ENCODE data around the gene ZP1. TPM values are rescaled to one million over a fixed set of nuclear protein-coding genes. Genes with fewer than 3 reads are reported as not detected.

Gene ZP1
- total RNA-seq, 1 donor from 2014 or later: 0.14 TPM

DNA sequence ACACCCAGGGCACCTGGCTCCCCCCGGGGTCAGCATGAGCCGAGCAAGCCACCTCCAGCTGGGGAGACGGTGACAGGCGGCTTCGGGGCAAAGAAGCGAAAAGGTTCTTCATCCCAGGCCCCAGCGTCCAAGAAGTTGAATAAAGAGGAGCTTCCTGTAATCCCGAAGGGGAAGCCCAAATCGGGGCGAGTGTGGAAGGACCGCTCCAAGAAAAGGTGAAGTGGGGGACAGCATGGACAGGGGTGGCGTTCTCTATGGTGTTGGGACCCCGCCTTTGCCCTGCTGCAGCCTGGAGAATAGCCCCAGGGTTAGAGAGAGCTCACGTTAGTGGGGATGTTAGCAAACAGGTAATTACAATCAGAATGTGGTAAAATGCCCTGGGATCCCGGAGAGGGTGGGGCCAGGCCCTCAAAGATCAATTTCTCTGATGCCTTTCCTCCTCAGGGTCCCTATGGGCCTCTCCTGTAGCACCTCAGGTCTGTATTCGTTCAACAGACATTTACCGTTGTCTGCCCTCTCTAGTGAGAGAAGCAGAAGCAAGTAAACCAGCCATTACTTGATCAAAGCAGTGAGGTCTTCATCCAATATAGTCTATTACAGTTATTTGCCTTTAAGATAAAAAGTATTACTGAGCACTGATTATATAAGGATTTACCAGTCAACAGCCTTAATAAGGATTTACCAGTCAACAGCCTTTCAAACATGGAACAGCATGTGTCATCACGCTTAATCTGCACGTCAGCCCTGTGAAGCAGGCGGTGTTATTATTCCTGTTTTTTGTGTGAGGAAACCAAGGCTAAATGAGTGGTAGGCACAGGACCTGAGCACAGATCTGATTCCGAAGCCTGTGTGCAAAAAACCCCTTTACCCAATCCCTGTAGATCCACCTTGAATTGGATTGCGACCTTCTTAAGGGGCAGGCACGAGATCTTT lies 24.4 kb upstream of the ZP1 start:
- no peak for ATAC-seq
- intact Hi-C loops (cut with DNase I): no loop called here
- DNase-seq (ENCODE audit: missing footprints): no peak

DNA sequence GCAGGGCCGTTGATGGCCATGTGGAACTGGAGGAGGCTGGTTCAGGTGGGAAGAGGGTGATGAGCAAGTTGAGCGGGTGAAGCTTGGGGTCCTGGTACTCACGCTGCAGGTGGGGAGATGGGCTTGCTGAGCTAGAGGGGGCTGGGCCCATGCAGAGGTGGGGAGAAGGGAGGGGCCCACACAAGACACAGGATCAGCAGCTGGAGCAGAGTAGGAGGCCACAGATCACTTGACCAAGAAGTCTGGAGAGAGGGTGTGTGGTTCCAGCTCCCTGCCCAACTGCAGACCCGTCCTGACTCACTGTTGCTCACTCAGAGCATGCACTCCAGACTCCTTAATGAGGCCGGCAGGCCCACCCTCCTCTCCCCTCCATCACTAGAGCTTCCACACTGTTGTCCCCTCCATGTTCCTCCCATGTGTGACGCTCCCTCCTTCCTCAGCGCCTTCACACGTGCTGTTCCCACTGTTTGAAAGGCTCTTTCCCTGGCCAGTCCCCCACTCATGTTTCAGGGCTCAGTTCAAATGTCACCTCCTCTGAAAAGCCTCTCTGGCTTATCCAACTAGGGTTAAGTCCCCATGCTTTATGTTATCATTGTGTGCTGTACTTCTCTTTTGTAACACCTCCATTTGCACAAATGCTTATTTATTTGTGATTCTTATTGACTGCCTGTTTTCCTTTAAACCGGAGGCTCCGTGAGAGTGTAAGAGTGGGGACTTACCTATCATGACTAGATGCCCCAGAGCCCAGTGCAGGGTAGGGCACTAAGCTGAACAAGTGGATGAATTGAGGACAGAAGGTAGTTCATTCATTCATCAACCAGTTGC lies 23.1 kb upstream of the ZP1 start:
- ATAC-seq (no peak), DNase-seq (ENCODE audit: missing footprints) (no peak)
- intact Hi-C loops (cut with DNase I): no loop called here

DNA sequence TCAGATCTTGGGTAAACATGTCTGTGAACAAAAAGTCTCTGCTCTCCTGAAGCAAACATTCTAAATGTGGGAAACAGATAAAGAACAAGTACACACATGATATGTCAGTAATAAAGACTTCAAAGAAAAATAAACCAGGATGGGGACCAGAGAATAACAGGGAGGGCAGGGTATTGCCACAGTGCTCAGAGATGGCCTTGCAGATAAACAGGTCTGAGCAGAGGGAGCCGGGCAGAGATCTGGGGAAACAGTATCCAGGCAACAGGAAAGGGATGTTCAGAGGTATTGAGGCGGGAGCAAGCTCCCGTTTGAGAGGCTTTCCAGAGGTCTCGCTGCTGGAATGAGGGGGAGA lies 22.5 kb upstream of the ZP1 start:
- no peak for ATAC-seq

DNA sequence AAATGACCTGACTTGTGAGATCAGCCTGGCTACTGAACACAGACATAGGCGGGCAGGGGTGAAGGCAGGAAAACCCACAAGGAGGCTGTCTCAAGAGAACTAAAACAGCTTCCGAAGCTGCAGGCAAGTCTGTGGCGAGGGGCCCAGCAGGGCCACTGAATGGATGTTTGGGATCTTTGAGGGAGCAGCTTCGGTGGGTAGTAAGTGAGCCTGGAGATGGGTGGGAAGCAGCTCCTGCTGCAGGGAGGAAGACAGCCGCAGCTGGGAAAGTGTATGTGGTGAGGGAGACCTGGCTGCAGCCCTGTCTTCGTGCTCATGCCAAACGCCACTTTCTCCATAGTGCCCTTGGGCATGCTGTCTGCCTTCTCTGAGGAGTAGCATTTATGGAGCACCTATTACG lies 22.0 kb upstream of the ZP1 start:
- intact Hi-C loops (cut with DNase I): no loop called here
- DNase-seq (ENCODE audit: missing footprints) (no peak), ATAC-seq (no peak)

More for the DNA sequence above, 22.5 kb upstream of the ZP1 start:
- DNase-seq (ENCODE audit: missing footprints): no peak
- intact Hi-C loops (cut with DNase I): no loop called here

DNA sequence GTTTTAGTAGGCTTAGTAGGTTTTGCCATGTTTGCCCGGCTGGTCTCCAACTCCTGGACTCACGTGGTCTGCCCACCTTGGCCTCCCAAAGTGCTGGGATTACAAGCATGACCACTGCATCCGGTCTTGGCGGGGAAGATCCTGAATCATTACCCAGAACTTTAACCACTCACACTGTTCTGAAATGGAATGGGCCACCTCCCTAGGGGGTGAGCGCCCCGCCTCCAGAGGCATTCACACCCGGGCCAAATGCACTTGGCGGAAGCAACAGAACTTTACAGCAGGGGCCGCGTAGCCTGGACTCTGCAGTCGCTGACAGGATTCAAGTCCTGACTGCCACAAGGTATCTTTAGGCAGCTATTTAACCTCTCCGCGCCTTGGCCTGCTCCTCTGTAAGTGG lies 20.1 kb upstream of the ZP1 start:
- ATAC-seq (no peak), DNase-seq (ENCODE audit: missing footprints) (no peak)
- intact Hi-C loops (cut with DNase I): no loop called here

DNA sequence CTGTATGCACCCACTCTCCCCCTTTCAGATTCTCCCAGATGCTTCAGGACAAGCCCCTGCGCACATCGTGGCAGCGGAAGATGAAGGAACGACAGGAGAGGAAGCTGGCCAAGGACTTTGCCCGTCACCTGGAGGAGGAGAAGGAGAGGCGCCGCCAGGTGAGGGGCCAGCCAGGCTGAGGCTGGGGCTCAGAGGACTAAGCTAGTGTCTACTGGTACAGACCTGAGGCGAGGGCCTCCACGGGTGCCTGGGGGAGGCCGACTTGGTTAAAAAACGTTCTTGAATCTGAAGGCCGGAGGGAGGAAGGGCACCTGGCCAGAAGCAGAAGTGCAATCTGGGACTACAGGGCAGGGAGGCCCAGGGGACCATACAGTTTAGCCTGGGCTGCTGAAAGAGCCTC lies 19.4 kb upstream of the ZP1 start:
- ATAC-seq (no peak), DNase-seq (ENCODE audit: missing footprints) (no peak)
- intact Hi-C loops (cut with DNase I): no loop called here

DNA sequence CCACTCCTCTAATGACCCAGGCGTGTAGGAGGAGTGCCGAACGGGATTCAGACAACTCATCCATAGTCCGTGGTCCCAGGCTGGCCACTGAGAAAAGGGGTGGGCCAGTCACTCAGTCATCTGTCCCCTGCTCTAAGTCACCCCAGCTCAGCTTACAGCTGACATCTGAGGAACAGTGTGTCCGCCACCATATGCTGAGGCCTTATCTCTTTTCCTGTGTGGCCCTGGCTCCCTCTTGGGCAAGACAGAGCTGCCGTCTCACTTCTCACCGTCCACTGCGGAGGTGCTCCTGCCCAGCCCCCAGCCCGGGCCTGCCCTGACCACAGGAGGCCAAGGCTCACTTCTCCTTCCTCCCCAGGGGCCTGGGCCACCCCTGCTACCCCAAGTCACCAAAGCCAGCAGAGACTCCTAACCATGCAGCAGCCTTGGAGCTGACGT lies 18.6 kb upstream of the ZP1 start:
- ATAC-seq (no peak), DNase-seq (ENCODE audit: missing footprints) (no peak)
- intact Hi-C loops (cut with DNase I): no loop called here

DNA sequence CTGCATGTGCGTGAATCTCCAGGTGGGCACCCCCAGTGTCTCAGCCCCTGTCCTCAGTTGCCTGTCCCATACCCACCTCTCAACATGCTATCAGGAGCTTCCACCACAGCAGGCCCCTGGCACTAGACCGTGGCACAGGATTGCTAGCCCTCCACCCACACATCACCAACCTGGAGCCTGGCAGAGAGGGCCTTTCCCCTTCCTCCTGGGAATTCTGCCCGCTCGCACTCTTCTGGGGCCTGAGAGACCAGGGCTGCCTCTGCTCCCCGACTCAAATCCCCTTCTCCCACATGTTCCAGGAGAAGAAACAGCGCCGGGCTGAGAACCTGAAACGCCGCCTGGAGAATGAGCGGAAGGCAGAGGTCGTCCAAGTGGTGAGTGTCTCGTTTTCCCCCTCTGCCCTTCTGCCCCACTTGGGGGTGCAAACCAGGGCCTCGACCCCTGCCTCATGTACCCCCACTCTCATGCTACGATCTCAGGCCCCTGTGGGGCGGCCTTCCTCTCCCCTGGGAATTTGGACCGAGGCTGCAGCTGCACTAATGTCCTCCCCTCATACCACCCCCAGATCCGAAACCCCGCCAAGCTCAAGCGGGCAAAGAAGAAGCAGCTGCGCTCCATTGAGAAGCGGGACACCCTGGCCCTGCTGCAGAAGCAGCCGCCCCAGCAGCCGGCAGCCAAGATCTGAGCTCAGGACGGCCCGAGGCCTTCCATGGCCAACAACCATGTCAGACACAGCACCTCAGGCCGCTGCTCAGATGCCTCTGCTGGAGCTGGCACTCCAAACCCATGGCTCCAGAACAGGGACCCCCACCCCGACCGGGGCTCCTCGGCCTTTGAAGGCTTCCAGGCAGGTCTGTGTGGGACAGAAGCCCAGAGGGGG lies 17.5 kb upstream of the ZP1 start:
- ATAC-seq (no peak), DNase-seq (ENCODE audit: missing footprints) (no peak)
- intact Hi-C loops (cut with DNase I): no loop called here

DNA sequence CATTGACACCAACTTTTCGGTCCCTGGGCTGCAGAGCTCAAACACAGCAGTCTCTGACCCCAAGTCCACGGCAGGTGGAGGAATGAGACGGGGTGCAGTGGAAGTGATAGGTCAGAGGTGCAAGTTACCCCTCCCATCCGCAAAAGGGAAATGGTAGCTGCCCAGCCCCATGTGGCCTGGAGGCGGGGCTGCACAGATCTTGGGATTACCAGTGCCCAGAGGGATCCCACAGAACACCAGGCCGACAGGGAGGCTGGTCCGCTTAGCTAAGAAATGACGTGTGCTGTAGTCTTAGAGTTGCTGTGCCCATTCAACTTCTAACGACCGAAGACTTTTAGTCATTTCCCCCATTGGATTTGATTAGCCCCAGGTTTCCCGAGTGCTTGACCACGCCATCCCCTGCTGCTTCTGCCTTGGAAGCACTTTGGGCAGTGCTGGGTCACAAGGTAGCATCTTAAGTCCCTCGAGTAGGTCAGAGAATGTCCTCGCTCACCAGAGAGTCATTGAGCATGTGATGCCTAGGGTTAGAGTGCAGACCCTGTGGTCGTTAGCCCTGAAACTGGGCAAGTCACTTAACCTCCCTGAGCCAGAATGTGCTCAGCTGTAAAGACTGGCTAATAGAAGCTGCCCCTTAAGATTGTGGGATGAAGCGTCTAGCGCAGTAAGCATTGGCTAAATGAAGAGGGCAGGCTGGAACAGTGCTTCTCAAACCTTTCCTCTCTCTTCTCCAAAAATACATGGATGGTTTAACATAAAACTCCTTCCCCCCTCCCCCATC lies 15.8 kb upstream of the ZP1 start:
- DNase-seq (ENCODE audit: missing footprints) (no peak), ATAC-seq (no peak)
- intact Hi-C loops (cut with DNase I): no loop called here

DNA sequence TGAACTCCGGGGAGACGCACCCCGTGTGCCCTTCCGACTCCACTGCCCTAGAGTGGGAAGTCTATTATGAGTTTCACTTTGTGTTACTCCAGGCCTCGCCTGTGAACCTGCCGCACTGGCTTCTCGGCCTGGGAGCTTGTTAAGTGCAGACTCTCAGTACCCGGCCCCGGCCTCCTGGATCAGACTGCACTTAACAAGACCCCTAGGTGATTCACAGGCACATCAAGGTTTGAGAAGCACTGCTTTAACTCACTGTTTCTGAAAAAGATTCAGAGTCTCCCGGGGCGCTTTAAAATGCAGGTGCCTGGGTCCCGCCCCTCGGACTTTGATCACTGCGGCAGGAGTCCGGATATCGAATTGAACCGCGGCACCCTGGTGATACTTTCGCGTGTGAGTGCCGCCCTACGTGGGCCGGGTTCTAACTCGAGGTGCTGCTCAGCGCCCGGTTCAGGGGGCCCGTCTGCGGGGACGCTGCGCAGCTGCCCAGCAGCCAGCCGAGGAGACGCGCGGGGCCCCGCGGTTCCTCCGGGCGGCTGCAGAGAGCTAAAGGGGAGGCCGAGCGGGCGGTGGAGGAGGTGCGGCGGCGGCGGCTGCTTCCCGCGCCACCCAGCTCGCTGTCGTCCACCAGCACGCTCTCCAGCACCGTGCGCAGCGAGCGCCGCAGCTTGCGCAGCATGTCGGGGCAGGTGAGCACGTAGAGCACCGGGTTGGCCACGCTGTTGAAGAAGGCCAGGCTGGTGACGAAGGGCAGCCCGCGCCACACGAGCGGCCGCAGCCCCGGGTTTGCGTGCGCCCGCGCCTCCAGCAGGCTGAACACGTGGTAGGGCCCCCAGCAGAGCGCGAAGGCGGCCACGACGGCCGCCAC lies 15.0 kb upstream of the ZP1 start:
- DNase-seq (ENCODE audit: missing footprints) (no peak), ATAC-seq (no peak)
- intact Hi-C loops (cut with DNase I): no loop called here

DNA sequence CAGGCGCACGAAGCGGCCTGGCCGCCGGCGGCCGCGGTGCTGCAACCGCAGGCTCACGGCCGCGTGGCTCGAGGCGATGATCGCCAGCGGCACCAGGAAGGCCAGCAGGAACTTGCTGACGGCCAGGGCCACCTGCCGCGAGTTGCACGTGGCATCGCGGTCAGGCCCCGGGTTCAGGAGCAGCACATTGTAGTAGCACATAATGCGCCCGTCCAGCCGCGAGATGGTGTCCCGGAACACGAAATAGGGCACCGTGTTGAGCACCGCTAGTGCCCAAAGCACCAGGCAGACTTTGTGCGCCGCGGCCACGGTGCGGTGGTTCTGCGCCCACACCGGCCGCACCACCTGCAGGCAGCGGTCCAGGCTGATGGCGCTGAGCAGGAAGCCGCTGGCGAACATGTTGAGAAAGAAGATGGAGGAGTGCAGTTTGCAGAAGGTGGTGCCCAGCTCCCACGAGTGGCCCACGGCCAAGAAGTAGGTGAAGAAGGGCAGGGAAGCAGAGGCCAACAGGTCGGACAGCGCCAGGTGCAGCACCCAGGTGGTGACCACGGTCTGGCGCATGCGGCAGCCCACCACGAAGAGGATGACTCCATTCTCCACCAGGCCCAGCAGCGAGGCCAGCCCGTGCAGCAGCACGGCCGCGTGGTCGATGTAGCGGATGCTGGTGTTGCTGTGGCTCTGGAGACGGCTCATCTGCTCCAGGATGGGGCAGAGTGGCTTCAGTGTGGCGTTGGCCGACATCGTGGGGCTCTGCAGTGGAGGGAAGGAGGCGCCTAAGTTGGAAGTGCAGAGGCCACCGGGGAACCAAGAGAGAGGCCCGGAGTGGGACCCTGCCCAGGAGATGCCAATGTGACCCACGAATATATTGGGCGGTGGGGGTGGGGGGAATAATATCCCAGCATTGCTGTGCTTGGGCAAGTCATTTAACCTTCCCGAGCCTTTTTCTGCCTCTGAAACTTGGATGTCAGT lies 14.1 kb upstream of the ZP1 start:
- intact Hi-C loops (cut with DNase I): no loop called here
- ATAC-seq (no peak), DNase-seq (ENCODE audit: missing footprints) (no peak)

DNA sequence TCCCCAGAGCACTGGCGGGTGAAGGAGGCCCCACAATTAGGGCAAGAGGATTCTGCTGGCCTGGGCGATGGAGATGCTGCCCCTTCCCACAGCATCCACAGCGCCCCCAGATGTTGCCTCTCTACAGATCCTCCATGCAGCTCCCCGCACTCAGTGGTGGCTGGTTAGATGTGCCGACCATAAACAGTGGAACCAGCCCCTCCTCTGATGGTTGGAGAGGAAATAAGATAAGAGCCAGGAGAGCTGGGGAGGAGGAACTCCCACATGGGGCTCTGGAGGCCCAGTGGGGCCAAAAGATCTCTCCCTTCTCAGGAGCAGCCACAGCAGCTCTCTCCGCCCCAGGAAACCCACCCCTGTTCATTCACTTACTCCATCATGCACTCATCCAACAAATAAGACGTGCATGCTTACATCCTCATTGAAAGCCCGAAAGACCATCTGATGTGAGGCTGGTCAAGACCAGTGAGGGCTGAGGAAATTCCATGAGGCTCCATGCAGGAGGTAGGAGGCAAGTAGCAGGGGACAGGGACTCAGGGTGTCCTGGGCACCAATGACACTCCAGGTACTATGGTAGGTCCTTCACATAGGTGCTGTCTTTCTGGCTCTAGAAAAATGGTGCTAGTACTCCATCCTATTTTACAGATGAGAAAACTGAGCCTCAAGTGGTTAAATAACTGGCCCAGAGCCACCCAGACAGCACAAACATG lies 13.0 kb upstream of the ZP1 start:
- ATAC-seq (peak; percentile 14), DNase-seq (ENCODE audit: missing footprints) (no peak)
- intact Hi-C loops (cut with DNase I): no loop called here

DNA sequence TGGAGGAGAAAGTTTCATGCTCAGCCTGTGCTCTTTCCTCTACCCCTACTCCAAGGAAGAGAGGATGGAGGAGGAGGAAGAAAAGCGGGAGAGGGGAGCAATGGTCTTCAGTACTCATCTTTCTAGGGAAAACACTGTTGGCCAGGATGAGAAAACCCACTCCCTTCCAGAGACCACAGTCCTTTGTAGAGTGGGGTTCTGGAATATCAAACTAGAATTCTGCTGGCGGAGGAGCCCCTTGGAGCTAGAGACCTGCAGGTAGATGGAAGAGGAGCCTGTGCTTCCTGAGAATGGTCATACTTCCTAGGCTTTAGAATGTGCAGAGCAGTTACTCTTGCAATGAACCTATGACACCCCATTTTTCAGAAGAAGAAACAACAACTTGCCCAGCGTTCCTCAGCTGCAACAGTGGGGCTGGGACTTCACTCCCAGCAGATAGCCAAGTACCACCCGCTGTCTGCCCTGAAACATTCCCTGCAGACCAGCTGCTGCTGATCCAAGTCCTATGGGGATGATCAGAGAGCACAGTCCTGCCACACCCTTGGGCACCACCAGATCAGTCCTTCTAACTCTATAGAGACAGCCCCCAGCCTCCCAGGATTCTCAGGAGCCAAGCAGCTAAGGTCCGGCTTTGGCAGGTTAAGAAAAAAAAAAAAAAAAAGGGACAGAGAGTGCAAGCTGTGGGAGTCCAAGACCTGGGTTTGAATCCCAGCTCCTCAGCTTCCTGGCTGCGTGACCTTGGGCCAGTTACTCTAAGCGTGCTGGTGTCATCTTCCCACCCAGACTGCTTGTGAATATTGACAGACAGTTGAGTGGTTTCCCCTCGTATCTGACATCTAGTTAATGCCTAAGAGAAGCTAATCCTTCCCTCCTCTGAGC lies 12.3 kb upstream of the ZP1 start:
- intact Hi-C loops (cut with DNase I): no loop called here
- ATAC-seq (no peak), DNase-seq (ENCODE audit: missing footprints) (no peak)

DNA sequence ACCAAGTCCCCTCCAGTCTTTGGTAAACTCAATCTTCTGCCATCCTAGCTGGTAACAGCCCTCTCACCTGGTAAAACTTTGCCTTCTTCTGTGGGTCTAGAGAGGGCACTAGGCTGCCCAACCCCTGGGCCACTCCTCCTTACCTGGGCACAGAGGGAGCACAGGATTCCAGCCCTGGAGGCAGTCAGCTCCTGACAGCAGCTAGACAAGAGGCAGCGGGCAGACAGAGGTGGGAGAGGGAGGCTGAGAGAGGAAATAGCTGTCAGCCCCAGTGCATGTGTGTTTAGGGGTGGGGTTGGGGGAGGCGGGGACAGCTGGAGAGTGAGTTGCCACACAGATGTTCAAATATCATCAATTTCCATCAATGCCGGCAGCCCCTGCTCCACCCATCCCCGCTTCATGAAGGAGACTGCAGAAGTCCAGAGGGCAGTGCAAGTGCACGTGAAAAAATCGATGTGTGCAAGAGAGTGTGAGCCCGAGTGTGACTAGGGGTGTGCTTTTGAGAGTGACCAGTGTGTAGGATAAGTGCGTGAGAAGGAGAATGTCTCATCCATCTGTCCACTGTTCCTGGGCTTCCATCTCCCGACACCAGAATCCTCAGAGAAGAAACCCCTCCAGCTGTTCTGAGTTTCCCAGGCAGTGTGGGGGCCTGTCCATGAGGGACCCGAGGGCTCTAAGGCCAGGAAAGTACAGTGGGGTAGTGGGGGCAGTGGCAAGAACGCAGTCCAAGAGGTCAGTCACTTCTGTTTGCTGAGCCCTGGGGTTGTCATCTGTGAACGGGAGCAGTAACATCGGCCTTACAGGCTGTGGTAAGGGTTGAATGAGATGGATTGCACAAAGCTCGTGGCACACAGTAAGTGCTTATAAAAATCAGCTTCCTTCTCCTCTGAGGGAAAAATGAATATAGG lies 11.4 kb upstream of the ZP1 start, which contains the start of gene PTGDR2:
Gene PTGDR2, minus strand, starts transcription at position 225 of the 908 bp plus-strand sequence. CDS start 2,228 bp downstream, outside the sequence.
- intact Hi-C loops (cut with DNase I): no loop called here
- ATAC-seq (no peak), DNase-seq (ENCODE audit: missing footprints) (no peak)
